Measurements from ENCODE around the gene AP1G2.

Gene AP1G2

GRCh38 chr14:23570806-23571483 lies 3.4 kb upstream of the AP1G2 start:
- DNase-seq, result no peak

GRCh38 chr14:23569443-23570151 lies 2.0 kb upstream of the AP1G2 start:
- DNase-seq, result peak; percentile 95

DNA sequence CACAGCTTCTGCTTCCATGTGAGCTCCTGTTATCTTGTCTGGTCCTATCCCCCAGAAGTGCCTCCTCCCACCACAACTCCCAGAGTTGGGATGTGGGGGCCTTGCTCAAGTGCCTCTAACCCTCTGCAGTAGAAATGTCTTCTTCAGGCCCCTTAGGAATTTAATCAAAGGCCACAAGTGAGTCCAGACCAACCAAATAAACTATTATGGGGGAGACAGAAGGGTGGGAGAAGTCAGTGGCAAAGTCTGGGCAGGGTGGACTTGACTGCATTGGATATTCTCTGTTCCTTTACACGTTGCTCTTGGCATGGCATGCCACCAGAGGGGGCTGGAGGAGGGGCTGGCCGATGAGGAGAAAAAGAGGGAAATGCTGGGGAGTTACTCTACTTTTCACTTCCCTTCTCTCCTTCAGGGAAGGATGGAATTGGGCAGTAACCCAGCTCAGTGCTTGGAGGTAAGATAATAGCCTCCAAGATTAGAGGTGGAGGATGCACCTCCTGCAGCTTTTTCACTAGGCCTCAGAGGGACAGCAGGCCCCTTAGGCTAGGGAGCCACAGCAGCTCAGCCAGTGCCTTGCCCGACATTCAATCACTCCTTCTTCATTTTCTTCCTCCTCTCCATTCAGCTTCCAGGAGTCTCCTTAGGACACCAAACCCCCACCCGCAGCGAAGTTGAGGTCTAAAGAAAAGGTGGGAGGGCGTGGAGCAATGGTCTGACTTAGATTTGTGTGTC lies 1.2 kb upstream of the AP1G2 start:
- peak; percentile 22 for DNase-seq

- DNase-seq, result peak; percentile 44
These were observed 519 bp upstream of the AP1G2 start for GRCh38 chr14:23568021-23568599.

GRCh38 chr14:23566778-23567185 lies 809 bp downstream of the AP1G2 start:
- no peak for DNase-seq

GRCh38 chr14:23566112-23566777 lies 1.3 kb downstream of the AP1G2 start:
- no peak for DNase-seq

DNA sequence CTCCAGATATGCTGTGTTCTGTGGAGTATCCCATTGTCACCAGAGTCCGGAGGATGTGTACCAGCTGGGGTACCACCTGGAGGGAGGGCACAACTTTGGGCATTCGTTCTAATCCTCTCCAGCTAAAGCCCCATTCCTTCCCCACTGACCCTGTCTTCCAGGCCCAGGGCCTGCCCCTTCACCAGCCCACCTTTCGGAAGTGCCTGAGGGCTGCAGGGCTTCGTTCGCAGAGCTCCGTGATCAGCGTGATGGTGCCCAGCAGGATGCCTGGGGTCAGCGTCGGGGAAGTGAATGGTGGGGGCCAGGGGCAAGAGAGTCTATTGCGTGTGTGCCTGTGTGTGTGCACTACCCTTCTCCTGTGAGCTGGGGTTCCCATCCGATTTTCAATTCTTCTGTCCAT lies 2.0 kb downstream of the AP1G2 start:
- DNase-seq, result no peak

DNA sequence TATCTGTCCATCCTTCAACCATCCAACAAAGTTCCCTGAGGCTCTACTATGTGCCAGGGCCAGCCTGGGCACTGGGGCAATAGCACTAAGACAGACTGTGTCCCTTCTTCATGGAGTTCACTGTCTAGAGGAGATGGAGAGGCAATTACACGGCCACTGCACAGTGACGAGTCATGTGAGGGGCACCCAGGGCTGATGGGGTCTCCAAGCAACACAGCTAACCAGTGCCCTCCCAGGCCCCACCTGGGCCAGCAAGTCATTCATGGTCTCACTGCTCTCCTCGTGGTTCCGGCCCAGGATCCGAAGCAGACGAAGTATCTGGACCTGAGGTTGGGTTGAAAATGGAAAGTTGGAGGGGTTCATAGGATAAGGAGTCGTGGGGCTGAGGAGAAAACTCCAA lies 2.7 kb downstream of the AP1G2 start:
- DNase-seq, result no peak

- DNase-seq, result no peak
These were observed 3.3 kb downstream of the AP1G2 start for GRCh38 chr14:23564181-23564812.

DNA sequence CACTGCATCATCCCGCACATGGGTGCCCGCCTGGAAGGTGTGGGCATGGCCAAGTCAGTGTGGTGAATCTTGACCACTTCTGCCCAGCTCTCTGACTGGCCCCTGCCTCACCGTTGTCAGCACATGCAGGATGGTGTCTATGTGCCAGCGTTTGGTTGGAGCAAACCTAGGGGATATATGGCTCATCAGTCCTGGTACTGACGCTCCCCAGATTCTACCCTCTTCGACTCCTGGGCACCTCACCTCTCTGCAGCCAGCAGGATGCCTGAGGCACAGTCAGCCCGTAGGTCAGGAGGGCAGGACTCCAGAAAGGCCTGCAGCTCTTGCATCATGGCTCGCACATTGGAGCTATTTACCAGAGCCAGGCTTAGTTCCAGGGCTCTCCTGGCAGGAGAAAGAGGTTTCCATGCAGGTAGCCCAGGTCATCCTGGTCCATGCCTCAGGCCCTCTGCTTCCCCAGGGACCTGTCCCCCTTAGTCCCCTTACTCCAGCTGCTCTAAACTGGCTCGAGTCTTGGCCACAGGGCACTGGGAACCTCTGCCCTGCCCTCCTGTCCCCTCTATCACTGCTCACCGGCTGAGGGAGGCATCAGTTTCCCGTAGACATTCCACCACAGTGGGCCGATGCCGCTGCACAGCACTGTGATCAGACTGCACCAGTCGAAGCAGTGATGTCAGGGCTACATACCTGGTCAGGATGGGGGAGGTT lies 4.0 kb downstream of the AP1G2 start:
- DNase-seq, result no peak

GRCh38 chr14:23562822-23563472 lies 4.6 kb downstream of the AP1G2 start:
- DNase-seq, result peak; percentile 70

GRCh38 chr14:23561873-23562821 lies 5.4 kb downstream of the AP1G2 start:
- DNase-seq, result no peak

DNA sequence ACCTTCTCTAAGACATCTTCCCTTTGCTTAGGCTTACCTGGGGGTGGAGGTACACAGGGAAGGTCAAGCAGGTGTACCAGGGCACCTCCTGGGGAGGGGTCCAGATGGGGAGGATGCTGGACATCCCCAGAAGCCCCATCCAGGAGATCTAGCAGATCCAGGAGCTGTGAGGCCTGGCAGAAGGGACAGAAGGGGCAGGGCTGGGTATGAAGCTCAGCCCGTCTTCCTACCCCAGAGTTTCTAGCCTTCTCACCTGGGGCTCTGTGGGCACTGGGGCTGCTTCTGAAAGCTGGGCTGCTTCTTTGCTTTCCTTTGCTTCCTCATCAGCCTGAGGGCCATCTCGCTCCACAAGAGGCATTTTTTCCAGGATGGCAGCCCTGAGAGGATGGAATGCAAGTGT lies 6.3 kb downstream of the AP1G2 start:
- DNase-seq, result no peak

DNA sequence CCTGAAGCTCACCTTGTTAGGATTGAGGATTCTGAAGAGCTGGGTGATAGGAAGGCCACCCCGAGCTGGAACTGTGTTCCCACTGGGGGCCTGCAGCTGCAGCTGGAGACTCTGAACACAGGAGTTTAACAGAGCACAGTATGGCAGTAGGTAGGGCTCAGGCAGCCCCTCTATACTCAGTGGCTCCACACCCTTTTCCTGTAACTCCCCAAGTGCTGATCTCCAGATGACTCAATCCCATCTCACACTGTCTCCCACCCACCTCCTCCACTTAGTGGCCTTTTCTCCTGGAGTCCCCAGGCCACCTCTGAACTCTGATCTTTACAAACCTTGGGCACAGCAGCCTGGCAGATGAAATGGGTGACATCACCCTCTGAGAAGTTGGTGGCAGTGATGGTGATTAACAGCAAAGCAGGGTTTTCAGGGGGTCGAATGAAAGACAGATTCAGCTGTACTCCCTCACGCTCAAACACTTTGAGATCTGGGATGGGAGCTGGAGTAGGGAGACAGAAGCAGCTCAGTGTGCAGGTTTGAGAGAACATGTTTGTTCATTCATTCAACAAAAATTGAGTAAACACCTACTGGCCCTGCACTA lies 7.6 kb downstream of the AP1G2 start:
- DNase-seq, result no peak

GRCh38 chr14:23559010-23559925 lies 8.3 kb downstream of the AP1G2 start:
- peak; percentile 62 for DNase-seq

- DNase-seq, result no peak
These were observed 9.1 kb downstream of the AP1G2 start for GRCh38 chr14:23558346-23559009.

- DNase-seq, result no peak
These were observed 9.6 kb downstream of the AP1G2 start for GRCh38 chr14:23557946-23558345.

- DNase-seq, result no peak
These were observed 10.1 kb downstream of the AP1G2 start for GRCh38 chr14:23557521-23557920.
